ENCODE measurements around the gene KRT40.

Gene KRT40

GRCh38 chr17:40984226-40984625 is at the start of gene KRT40:
Gene KRT40, minus strand, starts transcription at chr17:40984326. Its CDS starts 53 bp downstream, at chr17:40984273.
- no peak for ATAC-seq
- H3K27ac Mint-ChIP-seq, result no peak within 1 kb of the TSS
- no peaks in the 10 kb centered on the region for H3K9me3 Mint-ChIP-seq
- H3K36me3 Mint-ChIP-seq, result no peaks in the 10 kb centered on the region
- no peak within 1 kb of the TSS for H3K4me3 Mint-ChIP-seq
- no peak for DNase-seq (ENCODE audit: low spot score in 2 of 2)
- no peaks in the 10 kb centered on the region for H3K4me1 Mint-ChIP-seq

GRCh38 chr17:41029633-41030245 is 45.6 kb upstream of the KRT40 start, which contains the start of gene KRTAP1-4:
Gene KRTAP1-4, minus strand, starts transcription at chr17:41030195. Its CDS starts 117 bp downstream, at chr17:41030078.
- DNase-seq (ENCODE audit: low spot score in 2 of 2) (no peak), ATAC-seq (no peak)
- H3K4me1 Mint-ChIP-seq, result no peaks in the 10 kb centered on the region
- H3K9me3 Mint-ChIP-seq, result no peaks in the 10 kb centered on the region
- H3K27ac Mint-ChIP-seq, result no peak within 1 kb of the TSS
- no peaks in the 10 kb centered on the region for H3K36me3 Mint-ChIP-seq
- no peak within 1 kb of the TSS for H3K4me3 Mint-ChIP-seq

GRCh38 chr17:41026715-41027471 is 42.8 kb upstream of the KRT40 start, which contains the start of gene KRTAP1-5:
Gene KRTAP1-5, minus strand, starts transcription at chr17:41027208. Its CDS starts 53 bp downstream, at chr17:41027155.
- DNase-seq (ENCODE audit: low spot score in 2 of 2) (no peak), ATAC-seq (no peak)
- Mint-ChIP-seq H3K4me3 (no peak within 1 kb of the TSS), H3K36me3 (no peaks in the 10 kb centered on the region), H3K27ac (no peak within 1 kb of the TSS), H3K9me3 (no peaks in the 10 kb centered on the region), H3K4me1 (no peaks in the 10 kb centered on the region)

GRCh38 chr17:41024697-41025096 is 40.6 kb upstream of the KRT40 start:
- Mint-ChIP-seq H3K4me3 (no peak overlapping the region), H3K9me3 (no peaks in the 10 kb centered on the region), H3K27ac (no peak overlapping the region), H3K36me3 (no peaks in the 10 kb centered on the region), H3K4me1 (no peaks in the 10 kb centered on the region)
- DNase-seq (ENCODE audit: low spot score in 2 of 2) (no peak), ATAC-seq (no peak)

- Mint-ChIP-seq H3K9me3 (no peaks in the 10 kb centered on the region), H3K27ac (no peak overlapping the region), H3K4me3 (no peak overlapping the region), H3K36me3 (no peaks in the 10 kb centered on the region), H3K4me1 (no peaks in the 10 kb centered on the region)
- ATAC-seq, result no peak
- DNase-seq (ENCODE audit: low spot score in 2 of 2), result no peak
Observed at GRCh38 chr17:41020336-41020735, 36.2 kb upstream of the KRT40 start.

- no peak for ATAC-seq
- DNase-seq (ENCODE audit: low spot score in 2 of 2), result no peak
- no peaks in the 10 kb centered on the region for H3K36me3 Mint-ChIP-seq
- no peak overlapping the region for H3K4me3 Mint-ChIP-seq
- no peaks in the 10 kb centered on the region for H3K9me3 Mint-ChIP-seq
- no peak overlapping the region for H3K27ac Mint-ChIP-seq
- H3K4me1 Mint-ChIP-seq, result no peaks in the 10 kb centered on the region
Observed at GRCh38 chr17:41019415-41019814, 35.3 kb upstream of the KRT40 start.

GRCh38 chr17:41018541-41018940 is 34.4 kb upstream of the KRT40 start:
- Mint-ChIP-seq H3K4me3 (no peak overlapping the region), H3K27ac (no peak overlapping the region), H3K36me3 (no peaks in the 10 kb centered on the region)

GRCh38 chr17:41016578-41017215 is 32.6 kb upstream of the KRT40 start:
- H3K4me3 Mint-ChIP-seq, result no peak overlapping the region
- H3K27ac Mint-ChIP-seq, result no peak overlapping the region
- no peaks in the 10 kb centered on the region for H3K36me3 Mint-ChIP-seq
- no peak for DNase-seq (ENCODE audit: low spot score in 2 of 2)
- no peaks in the 10 kb centered on the region for H3K4me1 Mint-ChIP-seq
- ATAC-seq, result no peak
- H3K9me3 Mint-ChIP-seq, result no peaks in the 10 kb centered on the region

More at GRCh38 chr17:41018541-41018940, 34.4 kb upstream of the KRT40 start:
- no peaks in the 10 kb centered on the region for H3K4me1 Mint-ChIP-seq
- no peak for ATAC-seq
- H3K9me3 Mint-ChIP-seq, result no peaks in the 10 kb centered on the region
- no peak for DNase-seq (ENCODE audit: low spot score in 2 of 2)

- no peaks in the 10 kb centered on the region for H3K4me1 Mint-ChIP-seq
- no peaks in the 10 kb centered on the region for H3K36me3 Mint-ChIP-seq
- no peak for DNase-seq (ENCODE audit: low spot score in 2 of 2)
- ATAC-seq, result no peak
- H3K4me3 Mint-ChIP-seq, result no peak overlapping the region
- no peaks in the 10 kb centered on the region for H3K9me3 Mint-ChIP-seq
- H3K27ac Mint-ChIP-seq, result no peak overlapping the region
Observed at GRCh38 chr17:41015454-41015853, 31.3 kb upstream of the KRT40 start.

GRCh38 chr17:41013606-41014005 is 29.5 kb upstream of the KRT40 start:
- no peaks in the 10 kb centered on the region for H3K36me3 Mint-ChIP-seq
- H3K4me1 Mint-ChIP-seq, result no peaks in the 10 kb centered on the region
- H3K27ac Mint-ChIP-seq, result no peak overlapping the region
- no peak for ATAC-seq
- no peak for DNase-seq (ENCODE audit: low spot score in 2 of 2)
- no peak overlapping the region for H3K4me3 Mint-ChIP-seq
- no peaks in the 10 kb centered on the region for H3K9me3 Mint-ChIP-seq

- Mint-ChIP-seq H3K9me3 (no peaks in the 10 kb centered on the region), H3K27ac (no peak overlapping the region), H3K36me3 (no peaks in the 10 kb centered on the region), H3K4me1 (no peaks in the 10 kb centered on the region), H3K4me3 (no peak overlapping the region)
- ATAC-seq (no peak), DNase-seq (ENCODE audit: low spot score in 2 of 2) (no peak)
Observed at GRCh38 chr17:41013181-41013580, 29.1 kb upstream of the KRT40 start.

GRCh38 chr17:41012326-41013120 is 28.4 kb upstream of the KRT40 start:
- H3K36me3 Mint-ChIP-seq, result no peaks in the 10 kb centered on the region
- no peaks in the 10 kb centered on the region for H3K9me3 Mint-ChIP-seq
- no peak overlapping the region for H3K4me3 Mint-ChIP-seq
- H3K4me1 Mint-ChIP-seq, result no peaks in the 10 kb centered on the region
- DNase-seq (ENCODE audit: low spot score in 2 of 2) (no peak), ATAC-seq (no peak)
- no peak overlapping the region for H3K27ac Mint-ChIP-seq

GRCh38 chr17:41010441-41010840 is 26.3 kb upstream of the KRT40 start:
- H3K36me3 Mint-ChIP-seq, result no peaks in the 10 kb centered on the region
- no peaks in the 10 kb centered on the region for H3K4me1 Mint-ChIP-seq
- no peak overlapping the region for H3K27ac Mint-ChIP-seq
- no peak overlapping the region for H3K4me3 Mint-ChIP-seq
- DNase-seq (ENCODE audit: low spot score in 2 of 2) (no peak), ATAC-seq (no peak)
- H3K9me3 Mint-ChIP-seq, result no peaks in the 10 kb centered on the region

GRCh38 chr17:41009936-41010335 is 25.8 kb upstream of the KRT40 start:
- ATAC-seq, result no peak
- H3K36me3 Mint-ChIP-seq, result no peaks in the 10 kb centered on the region
- no peaks in the 10 kb centered on the region for H3K9me3 Mint-ChIP-seq
- H3K27ac Mint-ChIP-seq, result no peak overlapping the region
- H3K4me1 Mint-ChIP-seq, result no peaks in the 10 kb centered on the region
- no peak for DNase-seq (ENCODE audit: low spot score in 2 of 2)
- no peak overlapping the region for H3K4me3 Mint-ChIP-seq

- no peaks in the 10 kb centered on the region for H3K9me3 Mint-ChIP-seq
- no peak overlapping the region for H3K27ac Mint-ChIP-seq
- ATAC-seq, result no peak
- DNase-seq (ENCODE audit: low spot score in 2 of 2), result no peak
- H3K36me3 Mint-ChIP-seq, result no peaks in the 10 kb centered on the region
- H3K4me3 Mint-ChIP-seq, result no peak overlapping the region
- no peaks in the 10 kb centered on the region for H3K4me1 Mint-ChIP-seq
Observed at GRCh38 chr17:41009301-41009760, 25.2 kb upstream of the KRT40 start.
